ENCODE measurements around the gene CDKN1B. TPM values are rescaled to one million over a fixed set of nuclear protein-coding genes. Genes with fewer than 3 reads are reported as not detected.
A peak's percentile ranks its signal among the peaks of the same experiment; 100 is the strongest.

Gene CDKN1B
- total RNA-seq, 1 donor from 2014 or later, result 34.0 TPM

- FAIRE-seq (no peak), DNase-seq (ENCODE audit: low read depth) (no peak)
- Histone ChIP-seq H3K27me3 (ENCODE audit: control insufficient read depth, insufficient read depth, low read length) (no peaks in the 10 kb centered on the region), H3K36me3 (ENCODE audit: control insufficient read depth, insufficient read depth, low read length) (peaks cover 3% of the 10 kb centered on the region), H3K4me3 (ENCODE audit: low read depth, low read length) (peak overlapping the region; percentile 73)
- no peak for TF ChIP-seq CTCF (IDR thresholded peaks at IDR 0.05; ENCODE audit: insufficient read depth, low read length, severe bottlenecking)
Observed at GRCh38 chr12:12721814-12722434, 4.8 kb downstream of the CDKN1B start.

- peak; percentile 67 for DNase-seq (ENCODE audit: low read depth)
- no peak for TF ChIP-seq CTCF (IDR thresholded peaks at IDR 0.05; ENCODE audit: insufficient read depth, low read length, severe bottlenecking)
- no peak for FAIRE-seq
- peak overlapping the region; percentile 73 for H3K4me3 ChIP-seq (ENCODE audit: low read depth, low read length)
- no peaks in the 10 kb centered on the region for H3K27me3 ChIP-seq (ENCODE audit: control insufficient read depth, insufficient read depth, low read length)
- H3K36me3 ChIP-seq (ENCODE audit: control insufficient read depth, insufficient read depth, low read length), result peaks cover 3% of the 10 kb centered on the region
Observed at GRCh38 chr12:12722435-12723148, 5.4 kb downstream of the CDKN1B start.

GRCh38 chr12:12723149-12723680 lies 6.0 kb downstream of the CDKN1B start:
- TF ChIP-seq CTCF (IDR thresholded peaks at IDR 0.05; ENCODE audit: insufficient read depth, low read length, severe bottlenecking), result no peak
- peak; percentile 35 for DNase-seq (ENCODE audit: low read depth)
- Histone ChIP-seq H3K27me3 (ENCODE audit: control insufficient read depth, insufficient read depth, low read length) (no peaks in the 10 kb centered on the region), H3K4me3 (ENCODE audit: low read depth, low read length) (peak overlapping the region; percentile 73), H3K36me3 (ENCODE audit: control insufficient read depth, insufficient read depth, low read length) (peaks cover 1% of the 10 kb centered on the region)
- no peak for FAIRE-seq

GRCh38 chr12:12723681-12724420 lies 6.7 kb downstream of the CDKN1B start:
- FAIRE-seq, result no peak
- DNase-seq (ENCODE audit: low read depth), result peak; percentile 7
- H3K4me3 ChIP-seq (ENCODE audit: low read depth, low read length), result peak overlapping the region; percentile 73
- TF ChIP-seq CTCF (IDR thresholded peaks at IDR 0.05; ENCODE audit: insufficient read depth, low read length, severe bottlenecking), result no peak
- peaks cover 1% of the 10 kb centered on the region for H3K36me3 ChIP-seq (ENCODE audit: control insufficient read depth, insufficient read depth, low read length)
- no peaks in the 10 kb centered on the region for H3K27me3 ChIP-seq (ENCODE audit: control insufficient read depth, insufficient read depth, low read length)

GRCh38 chr12:12724421-12725085 lies 7.4 kb downstream of the CDKN1B start:
- peak; percentile 7 for DNase-seq (ENCODE audit: low read depth)

More at GRCh38 chr12:12724421-12725085, 7.4 kb downstream of the CDKN1B start:
- no peaks in the 10 kb centered on the region for H3K36me3 ChIP-seq (ENCODE audit: control insufficient read depth, insufficient read depth, low read length)
- peak; percentile 14 for TF ChIP-seq CTCF (IDR thresholded peaks at IDR 0.05; ENCODE audit: insufficient read depth, low read length, severe bottlenecking)
- peak overlapping the region; percentile 73 for H3K4me3 ChIP-seq (ENCODE audit: low read depth, low read length)
- no peaks in the 10 kb centered on the region for H3K27me3 ChIP-seq (ENCODE audit: control insufficient read depth, insufficient read depth, low read length)
- FAIRE-seq, result no peak
